ENCODE measurements around the gene STK32C.

DNA sequence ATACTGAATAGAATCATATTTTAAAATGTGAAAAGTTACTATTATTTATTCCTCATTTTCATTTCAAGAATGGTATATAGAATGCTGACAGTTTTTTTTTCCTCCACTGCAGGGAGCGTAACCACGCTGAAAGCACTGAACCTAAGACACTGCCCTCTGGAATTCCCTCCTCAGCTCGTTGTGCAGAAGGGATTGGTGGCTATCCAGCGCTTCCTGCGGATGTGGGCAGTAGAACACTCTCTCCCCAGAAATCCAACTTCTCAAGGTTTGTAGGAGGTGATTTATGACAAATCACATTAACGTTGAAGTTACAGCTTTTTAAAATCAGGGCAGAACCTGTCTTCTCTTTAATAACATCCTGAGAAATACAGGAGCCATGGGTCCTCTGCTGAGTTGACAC lies 36.6 kb upstream of the STK32C start:
- TF ChIP-seq, protein P1, sequence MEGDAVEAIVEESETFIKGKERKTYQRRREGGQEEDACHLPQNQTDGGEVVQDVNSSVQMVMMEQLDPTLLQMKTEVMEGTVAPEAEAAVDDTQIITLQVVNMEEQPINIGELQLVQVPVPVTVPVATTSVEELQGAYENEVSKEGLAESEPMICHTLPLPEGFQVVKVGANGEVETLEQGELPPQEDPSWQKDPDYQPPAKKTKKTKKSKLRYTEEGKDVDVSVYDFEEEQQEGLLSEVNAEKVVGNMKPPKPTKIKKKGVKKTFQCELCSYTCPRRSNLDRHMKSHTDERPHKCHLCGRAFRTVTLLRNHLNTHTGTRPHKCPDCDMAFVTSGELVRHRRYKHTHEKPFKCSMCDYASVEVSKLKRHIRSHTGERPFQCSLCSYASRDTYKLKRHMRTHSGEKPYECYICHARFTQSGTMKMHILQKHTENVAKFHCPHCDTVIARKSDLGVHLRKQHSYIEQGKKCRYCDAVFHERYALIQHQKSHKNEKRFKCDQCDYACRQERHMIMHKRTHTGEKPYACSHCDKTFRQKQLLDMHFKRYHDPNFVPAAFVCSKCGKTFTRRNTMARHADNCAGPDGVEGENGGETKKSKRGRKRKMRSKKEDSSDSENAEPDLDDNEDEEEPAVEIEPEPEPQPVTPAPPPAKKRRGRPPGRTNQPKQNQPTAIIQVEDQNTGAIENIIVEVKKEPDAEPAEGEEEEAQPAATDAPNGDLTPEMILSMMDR (IDR thresholded peaks at IDR 0.05; ENCODE audit: insufficient read depth, low read length): no peak
- TF ChIP-seq GABPA (IDR thresholded peaks at IDR 0.05; ENCODE audit: low read depth) (no peak), POLR2AphosphoS5 (IDR thresholded peaks at IDR 0.05; ENCODE audit: low read depth) (no peak), SPI1 (IDR thresholded peaks at IDR 0.05; ENCODE audit: borderline replicate concordance, low read depth) (no peak)
